Right lobe of liver (tissue), 6 donors: Measurements from ENCODE around the gene MTUS2. TPM values are rescaled to one million over a fixed set of nuclear protein-coding genes. Genes with fewer than 3 reads are reported as not detected.

Experiments
- ATAC-seq, 4 donors: fragments of 200-7000 bp; cut with Tn5 transposase; one replicate each; pipeline ENCODE4 v1.9.1; 2020; ENCODE audit warnings: mild to moderate bottlenecking in 4 of 4, moderate library complexity in 4 of 4
- DNase-seq, 3 donors: peaks; one replicate each; pipeline ENCODE4 v3.0.0-alpha.2; 2020
- H3K27ac ChIP-seq, 3 donors: fragments of 200-600 bp; one replicate each; pipeline ENCODE4 v1.8.0; 2022
- H3K27me3 ChIP-seq, 2 donors: fragments of 200-600 bp; one replicate each; pipeline ENCODE4 v1.8.0; 2022
- H3K36me3 ChIP-seq, 4 donors: fragments of 200-600 bp; sonication (generic) in 1 of 4; one replicate each; pipeline versions ENCODE4 v1.5.1 to v1.8.0; 2017 to 2022; ENCODE audit warnings: control low read depth in 1 of 4
- H3K4me1 ChIP-seq, 4 donors: fragments of 200-600 bp; sonication (generic) in 1 of 4; one replicate each; pipeline versions ENCODE4 v1.5.1 to v1.8.0; 2017 to 2022; ENCODE audit warnings: control low read depth in 1 of 4
- H3K4me3 ChIP-seq, 3 donors: fragments of 200-600 bp; one replicate each; pipeline ENCODE4 v1.8.0; 2022
- H3K9me3 ChIP-seq, 4 donors: fragments of 200-600 bp; sonication (generic) in 1 of 4; one replicate each; pipeline versions ENCODE4 v1.5.1 to v1.8.0; 2017 to 2022; ENCODE audit warnings: control low read depth in 1 of 4
- CTCF ChIP-seq, 4 donors: fragments of 200-600 bp in 3 of 4; fragments of 450-650 bp in 1 of 4; IDR thresholded peaks; one replicate each; pipeline versions ENCODE4 v1.5.1 to v1.8.0; 2016 to 2022; ENCODE audit warnings: antibody characterized with exemption in 4 of 4, mild to moderate bottlenecking in 2 of 4
- POLR2A ChIP-seq: fragments of 450-650 bp; IDR thresholded peaks from one replicate; pipeline ENCODE4 v1.6.1; 2017; ENCODE audit warnings: antibody characterized with exemption, mild to moderate bottlenecking
- WGBS: methylation state at CpG from one replicate; pipeline ENCODE4 v1.1.6; 2018; ENCODE audit warnings: low coverage, low lambda C conversion rate; ENCODE audit not compliant: insufficient coverage; ENCODE audit errors: missing lambda C conversion rate; 5-methylcytosine and 5-hydroxymethylcytosine counted together
- intact Hi-C, 2 donors: fragments of 100-400 bp; cut with DNase I; formaldehyde crosslinking; loops; one replicate each; pipeline versions ENCODE4 v1.11.2 to v1.14.1; 2022
- total RNA-seq, 6 experiments: library from RNA; depleted of rRNA in 2 of 6; stranded (reverse); fragments of >200 nt in 2 of 6; fragmentation: NEBNext Ultra II Directional in 3 of 6; extraction: Animal tissue kit (Norgen Biotek cat#: 25700) in 3 of 6; gene quantifications; one replicate each; pipeline versions ENCODE4 v1.1.0 to v1.2.4, GENCODE V29; 2016 to 2023
- donor health status: DM: no; HTN: yes; CAD: no.
- donor health status: DM: no; HTN: no; CAD: no.
- donor health status: DM: no; HTN: no; CAD: no.
- donor health status: DM: no; HTN: yes; CAD: no.
- donor health status: DM: no; HTN: yes; CAD: no.

MTUS2 gene
- total RNA-seq, 6 experiments from 2014 or later, result 0.15 to 2.2 (median 0.98) TPM

- Histone ChIP-seq H3K27me3 (no peaks in the 10 kb centered on the region), H3K36me3 (no peaks in the 10 kb centered on the region), H3K27ac (no peak overlapping the region), H3K4me1 (no peaks in the 10 kb centered on the region), H3K4me3 (no peak overlapping the region), H3K9me3 (peaks cover 0 to 2% (median 0%) of the 10 kb centered on the region in 4 donors)
- TF ChIP-seq POLR2A (no peak), CTCF (IDR thresholded peaks at IDR 0.05) (no peak)
- no peak for DNase-seq
- intact Hi-C loops, result no loop called here
- WGBS, result 85% methylated on average over 2 of the region's 2 CpGs
- ATAC-seq, result no peak
Measured at GRCh38 chr13:29396446-29396845, 576.3 kb downstream of the MTUS2 start.

GRCh38 chr13:29397265-29397664, 577.1 kb downstream of the MTUS2 start:
- intact Hi-C loops, result no loop called here
- H3K36me3 ChIP-seq, result no peaks in the 10 kb centered on the region
- ATAC-seq, result no peak
- WGBS, result 77% methylated on average over 3 of the region's 3 CpGs
- H3K27me3 ChIP-seq, result no peaks in the 10 kb centered on the region
- DNase-seq, result no peak
- peaks cover 0 to 2% (median 0%) of the 10 kb centered on the region in 4 donors for H3K9me3 ChIP-seq
- H3K4me3 ChIP-seq, result no peak overlapping the region
- TF ChIP-seq CTCF (IDR thresholded peaks at IDR 0.05) (no peak), POLR2A (no peak)
- no peaks in the 10 kb centered on the region for H3K4me1 ChIP-seq
- H3K27ac ChIP-seq, result no peak overlapping the region

- WGBS, result 36% methylated on average over 5 of the region's 5 CpGs
- no peak overlapping the region for H3K27ac ChIP-seq
- intact Hi-C loops, result no loop called here
- no peak for ATAC-seq
- H3K4me1 ChIP-seq, result no peaks in the 10 kb centered on the region
- H3K27me3 ChIP-seq, result no peaks in the 10 kb centered on the region
- no peak for TF ChIP-seq CTCF (IDR thresholded peaks at IDR 0.05)
- no peak for TF ChIP-seq POLR2A
- no peaks in the 10 kb centered on the region for H3K36me3 ChIP-seq
- no peak overlapping the region for H3K4me3 ChIP-seq
- peaks cover 0 to 1% (median 0%) of the 10 kb centered on the region in 4 donors for H3K9me3 ChIP-seq
- DNase-seq, result no peak
Measured at GRCh38 chr13:29402166-29402636, 582.1 kb downstream of the MTUS2 start.

- H3K27ac ChIP-seq, result no peak overlapping the region
- TF ChIP-seq CTCF (IDR thresholded peaks at IDR 0.05) (no peak), POLR2A (no peak)
- no peaks in the 10 kb centered on the region for H3K27me3 ChIP-seq
- H3K36me3 ChIP-seq, result no peaks in the 10 kb centered on the region
- DNase-seq (no peak), ATAC-seq (no peak)
- WGBS, result 81% methylated on average over 8 of the region's 8 CpGs
- H3K4me1 ChIP-seq, result no peaks in the 10 kb centered on the region
- H3K9me3 ChIP-seq, result no peaks in the 10 kb centered on the region
- H3K4me3 ChIP-seq, result no peak overlapping the region
- intact Hi-C loops, result no loop called here
Measured at GRCh38 chr13:29405401-29405800, 585.3 kb downstream of the MTUS2 start.

GRCh38 chr13:29411481-29411880, 591.3 kb downstream of the MTUS2 start:
- H3K27me3 ChIP-seq, result no peaks in the 10 kb centered on the region
- H3K4me1 ChIP-seq, result no peaks in the 10 kb centered on the region
- ATAC-seq, result no peak
- TF ChIP-seq POLR2A (no peak), CTCF (IDR thresholded peaks at IDR 0.05) (no peak)
- H3K4me3 ChIP-seq, result no peak overlapping the region
- DNase-seq, result no peak
- H3K27ac ChIP-seq, result no peak overlapping the region
- H3K36me3 ChIP-seq, result no peaks in the 10 kb centered on the region
- intact Hi-C loops, result no loop called here
- WGBS, result 88% methylated on average over 2 of the region's 2 CpGs
- H3K9me3 ChIP-seq, result no peaks in the 10 kb centered on the region
